Fibroblast of skin of right biceps (primary cell): ENCODE data around the gene HINFP.

Source experiments
- DNase-seq: peaks from one replicate; pipeline ENCODE4 v3.0.0-alpha.2; 2013

The HINFP gene, protein sequence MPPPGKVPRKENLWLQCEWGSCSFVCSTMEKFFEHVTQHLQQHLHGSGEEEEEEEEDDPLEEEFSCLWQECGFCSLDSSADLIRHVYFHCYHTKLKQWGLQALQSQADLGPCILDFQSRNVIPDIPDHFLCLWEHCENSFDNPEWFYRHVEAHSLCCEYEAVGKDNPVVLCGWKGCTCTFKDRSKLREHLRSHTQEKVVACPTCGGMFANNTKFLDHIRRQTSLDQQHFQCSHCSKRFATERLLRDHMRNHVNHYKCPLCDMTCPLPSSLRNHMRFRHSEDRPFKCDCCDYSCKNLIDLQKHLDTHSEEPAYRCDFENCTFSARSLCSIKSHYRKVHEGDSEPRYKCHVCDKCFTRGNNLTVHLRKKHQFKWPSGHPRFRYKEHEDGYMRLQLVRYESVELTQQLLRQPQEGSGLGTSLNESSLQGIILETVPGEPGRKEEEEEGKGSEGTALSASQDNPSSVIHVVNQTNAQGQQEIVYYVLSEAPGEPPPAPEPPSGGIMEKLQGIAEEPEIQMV

DNA sequence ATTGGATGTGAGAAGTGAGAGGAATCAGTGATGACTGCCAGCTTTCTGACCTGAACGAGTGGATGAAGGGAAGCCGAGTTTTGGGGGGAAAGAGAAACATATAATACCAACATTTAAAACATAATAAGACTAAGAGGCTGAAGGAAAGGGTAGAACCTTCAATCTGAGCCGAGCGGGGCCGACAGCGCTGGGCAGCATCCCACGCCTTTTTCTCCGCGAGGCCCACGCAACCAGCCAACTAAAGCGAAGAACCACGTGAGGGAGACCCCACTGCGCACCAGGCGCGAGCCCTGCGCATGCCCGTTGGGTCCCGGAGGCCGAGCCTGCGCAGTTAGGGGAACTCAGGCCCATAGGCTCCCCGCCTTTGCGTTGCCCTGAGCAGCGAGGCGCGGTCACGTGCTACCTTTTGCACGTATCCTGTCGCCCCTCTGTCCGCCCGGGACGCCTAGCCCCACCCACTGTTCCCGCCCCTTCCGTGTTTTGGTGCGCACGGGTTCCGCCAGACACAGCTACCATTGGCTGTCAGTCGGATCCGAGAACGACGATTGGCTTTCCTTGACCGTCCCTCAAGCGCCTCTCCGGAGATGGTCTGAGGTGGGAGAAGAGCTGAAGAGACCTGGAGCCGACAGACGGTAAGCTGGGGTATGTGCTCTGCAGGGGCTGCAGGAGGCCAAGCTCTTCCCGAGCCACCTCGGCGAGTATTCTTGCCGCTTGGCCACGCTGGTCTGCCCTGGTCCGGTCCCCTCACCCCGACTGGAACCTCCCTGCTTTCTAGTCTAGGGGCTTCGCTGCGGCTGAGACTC, at the start of gene HINFP:
Gene HINFP, plus strand, starts transcription at position 573 of the 803 bp plus-strand sequence. CDS start 5,365 bp downstream, outside the sequence.
- peak; percentile 99 for DNase-seq

DNA sequence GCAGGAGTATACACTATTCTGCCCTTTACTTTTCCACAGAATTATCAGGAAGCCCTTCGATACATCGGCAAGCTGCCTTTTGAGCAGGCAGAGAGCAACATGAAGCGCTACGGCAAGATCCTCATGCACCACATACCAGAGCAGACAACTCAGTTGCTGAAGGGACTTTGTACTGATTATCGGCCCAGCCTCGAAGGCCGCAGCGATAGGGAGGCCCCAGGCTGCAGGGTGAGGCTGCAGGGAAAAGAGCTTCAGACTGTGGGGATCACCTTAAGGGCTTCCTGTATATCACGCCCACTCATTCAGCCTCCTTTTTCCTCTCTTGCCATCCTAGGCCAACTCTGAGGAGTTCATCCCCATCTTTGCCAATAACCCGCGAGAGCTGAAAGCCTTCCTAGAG, 43.5 kb upstream of the HINFP start:
- no peak for DNase-seq

DNA sequence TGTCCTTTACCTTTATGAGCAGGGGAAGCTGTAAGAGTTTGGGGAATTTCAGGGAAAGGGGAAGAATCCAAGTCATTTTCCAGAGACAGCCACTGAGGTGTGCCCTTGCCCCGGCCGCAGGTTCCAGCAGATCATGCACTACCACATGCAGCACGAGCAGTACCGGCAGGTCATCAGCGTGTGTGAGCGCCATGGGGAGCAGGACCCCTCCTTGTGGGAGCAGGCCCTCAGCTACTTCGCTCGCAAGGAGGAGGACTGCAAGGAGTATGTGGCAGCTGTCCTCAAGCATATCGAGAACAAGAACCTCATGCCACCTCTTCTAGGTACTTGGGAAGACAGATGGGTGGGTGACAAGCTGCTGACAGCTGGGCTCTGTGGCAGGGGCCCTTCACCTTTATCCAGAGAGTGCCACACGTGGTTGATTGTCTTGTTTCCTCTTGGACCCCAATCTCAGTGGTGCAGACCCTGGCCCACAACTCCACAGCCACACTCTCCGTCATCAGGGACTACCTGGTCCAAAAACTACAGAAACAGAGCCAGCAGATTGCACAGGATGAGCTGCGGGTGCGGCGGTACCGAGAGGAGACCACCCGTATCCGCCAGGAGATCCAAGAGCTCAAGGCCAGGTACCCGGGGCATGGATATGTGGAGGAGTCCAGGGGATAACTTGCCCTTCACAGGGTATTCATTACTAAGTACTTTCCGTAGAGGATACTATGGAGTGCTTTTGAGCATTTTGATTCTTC, 42.5 kb upstream of the HINFP start:
- no peak for DNase-seq

DNA sequence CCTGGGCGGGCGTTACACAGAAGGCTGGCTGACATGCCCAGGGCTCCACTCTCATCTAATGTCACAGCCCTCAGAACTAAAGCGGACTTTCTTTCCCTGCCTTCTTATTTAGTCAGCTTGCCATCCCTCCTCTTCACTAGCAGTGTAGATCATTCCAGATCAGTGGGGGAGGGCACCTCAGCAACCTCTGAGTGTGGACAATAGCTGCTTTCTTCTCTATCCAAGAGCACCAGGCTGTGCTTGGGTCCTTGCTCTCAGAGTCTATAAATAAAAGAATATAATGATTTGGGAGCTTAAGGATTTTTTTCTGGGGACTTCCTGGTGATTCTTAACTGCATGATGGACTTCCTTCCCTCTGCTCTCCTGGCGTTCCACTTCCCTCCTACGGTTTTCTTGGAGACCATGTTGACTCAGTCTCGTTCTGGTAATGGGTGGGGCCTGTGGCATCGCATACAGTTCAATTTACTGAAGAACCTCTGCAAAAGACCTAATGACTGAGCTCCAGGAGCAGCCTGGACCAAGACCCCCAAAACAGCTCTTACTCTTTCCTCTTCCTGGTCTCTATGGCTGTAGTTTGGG, 39.6 kb upstream of the HINFP start:
- DNase-seq: no peak

DNA sequence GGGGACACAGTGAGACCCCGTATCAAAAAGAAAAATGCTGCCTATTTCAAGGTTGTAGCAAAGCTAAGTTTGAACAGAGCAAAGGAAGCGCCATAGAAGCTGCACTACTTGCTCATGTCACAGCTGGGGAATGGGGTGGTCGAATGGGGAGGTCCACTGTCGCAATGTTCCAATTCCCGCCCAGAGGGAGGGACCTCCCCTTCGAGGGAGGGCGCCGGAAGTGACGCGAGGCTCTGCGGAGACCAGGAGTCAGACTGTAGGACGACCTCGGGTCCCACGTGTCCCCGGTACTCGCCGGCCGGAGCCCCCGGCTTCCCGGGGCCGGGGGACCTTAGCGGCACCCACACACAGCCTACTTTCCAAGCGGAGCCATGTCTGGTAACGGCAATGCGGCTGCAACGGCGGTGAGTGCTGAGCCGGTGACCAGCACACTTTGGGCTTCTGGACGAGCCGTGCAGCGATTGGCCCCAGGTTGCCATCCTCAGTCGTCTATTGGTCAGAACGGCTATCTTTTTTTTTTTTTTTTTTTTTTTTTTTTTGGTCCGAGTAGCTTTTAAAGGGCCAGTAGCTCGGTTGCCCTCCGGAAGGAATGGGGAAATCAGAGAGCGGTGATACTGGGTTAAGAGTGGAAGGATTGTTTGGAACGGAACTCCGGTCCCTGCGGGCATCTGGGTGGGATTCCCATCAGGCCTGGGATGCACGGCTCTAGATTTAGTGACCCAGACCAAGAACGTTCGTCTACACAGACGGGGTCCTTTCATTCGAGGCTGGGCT, 36.5 kb upstream of the HINFP start, which contains the start of gene HMBS:
Gene HMBS, plus strand, starts transcription at position 219 of the 774 bp plus-strand sequence. Its CDS starts 153 bp downstream, at position 372.
- DNase-seq: peak; percentile 95

DNA sequence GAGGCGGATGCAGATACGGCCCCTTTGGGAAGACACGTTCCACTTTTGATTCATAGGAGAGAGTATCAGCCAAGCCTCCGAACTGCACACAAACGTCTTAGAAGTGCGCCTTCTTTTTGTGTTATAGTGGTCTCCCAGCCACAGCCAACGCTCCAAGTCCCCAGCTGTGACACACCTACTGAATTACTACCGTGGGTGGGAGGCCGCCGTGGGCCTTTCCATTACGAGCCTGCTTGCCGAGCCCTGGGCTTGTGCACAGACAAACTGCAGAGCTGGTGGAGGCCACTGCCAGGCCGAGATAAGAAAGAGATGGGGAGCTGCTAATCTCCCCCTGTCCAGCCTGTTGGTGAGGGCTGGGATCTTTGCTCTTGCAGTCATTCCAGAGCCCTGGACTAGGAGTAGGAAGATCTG, 35.9 kb upstream of the HINFP start:
- DNase-seq: peak; percentile 27

DNA sequence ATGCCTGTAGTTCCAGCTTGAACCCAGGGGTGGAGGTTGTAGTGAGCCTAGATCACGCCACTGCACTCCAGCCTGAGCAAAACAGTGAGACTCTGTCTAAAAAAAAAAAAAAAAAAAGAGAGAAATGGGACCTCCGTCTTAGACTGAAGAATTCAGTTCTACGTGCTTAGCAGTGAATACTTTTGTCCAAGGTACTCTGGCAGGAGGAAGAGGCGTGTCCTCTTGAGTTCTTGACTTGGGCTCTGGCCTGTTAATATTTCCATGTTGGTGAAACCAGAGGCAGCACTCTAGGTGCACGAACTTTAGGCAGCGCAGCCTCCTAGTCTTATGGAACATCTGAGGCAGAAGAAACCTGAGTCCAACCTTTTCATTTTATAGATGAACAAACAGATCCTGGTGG, 34.3 kb upstream of the HINFP start:
- DNase-seq: no peak

DNA sequence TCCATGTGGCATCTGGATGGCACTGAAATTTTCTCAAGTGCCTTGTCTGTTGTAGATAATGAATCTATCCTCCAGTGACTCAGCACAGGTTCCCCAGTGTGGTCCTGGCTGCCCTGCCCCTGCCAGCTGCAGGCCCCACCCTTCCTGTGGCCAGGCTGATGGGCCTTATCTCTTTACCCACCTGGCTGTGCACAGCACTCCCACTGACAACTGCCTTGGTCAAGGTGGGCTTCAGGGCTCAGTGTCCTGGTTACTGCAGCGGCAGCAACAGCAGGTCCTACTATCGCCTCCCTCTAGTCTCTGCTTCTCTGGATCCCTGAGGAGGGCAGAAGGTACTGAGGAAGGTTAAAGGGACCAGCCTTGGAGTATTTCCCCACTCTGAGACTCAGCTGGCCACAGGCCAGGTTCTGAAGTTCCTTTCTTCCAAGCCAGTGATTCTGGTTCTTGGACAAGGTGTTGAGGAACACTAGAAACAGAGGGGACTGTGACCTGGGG, 33.6 kb upstream of the HINFP start:
- no peak for DNase-seq

DNA sequence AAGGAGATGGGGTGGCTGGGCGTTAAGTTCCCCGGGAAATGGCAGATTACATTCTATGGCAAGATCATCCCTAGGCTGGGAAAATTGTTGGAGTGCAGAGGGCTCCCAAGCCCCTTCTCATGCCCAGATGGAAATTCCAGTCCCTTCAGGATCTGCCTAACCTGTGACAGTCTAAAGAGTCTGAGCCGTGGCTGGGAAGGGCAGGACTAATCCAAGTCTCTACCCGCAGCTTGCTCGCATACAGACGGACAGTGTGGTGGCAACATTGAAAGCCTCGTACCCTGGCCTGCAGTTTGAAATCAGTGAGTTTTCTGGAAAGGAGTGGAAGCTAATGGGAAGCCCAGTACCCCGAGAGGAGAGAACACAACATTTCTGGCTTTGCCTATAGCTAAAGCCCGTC, 33.0 kb upstream of the HINFP start:
- DNase-seq: no peak

DNA sequence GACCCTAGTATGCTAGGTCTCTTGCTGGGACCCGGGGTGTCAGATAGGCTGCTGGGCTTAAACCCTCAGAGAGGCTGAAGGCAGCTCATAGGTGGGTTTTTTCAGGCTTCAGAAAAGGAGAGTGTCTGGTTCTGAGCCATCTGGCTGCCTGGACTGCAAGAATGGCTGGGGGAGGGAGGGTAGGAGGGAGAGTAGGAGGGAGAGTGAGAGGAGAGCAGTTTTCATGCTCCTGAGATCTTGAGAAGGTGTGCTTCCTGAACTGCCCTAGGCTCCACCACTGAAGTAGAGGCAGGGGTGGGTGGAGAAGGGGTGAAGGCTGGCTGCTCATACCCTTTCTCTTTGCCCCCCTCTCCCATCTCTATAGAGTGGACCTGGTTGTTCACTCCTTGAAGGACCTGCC, 32.1 kb upstream of the HINFP start:
- no peak for DNase-seq

DNA sequence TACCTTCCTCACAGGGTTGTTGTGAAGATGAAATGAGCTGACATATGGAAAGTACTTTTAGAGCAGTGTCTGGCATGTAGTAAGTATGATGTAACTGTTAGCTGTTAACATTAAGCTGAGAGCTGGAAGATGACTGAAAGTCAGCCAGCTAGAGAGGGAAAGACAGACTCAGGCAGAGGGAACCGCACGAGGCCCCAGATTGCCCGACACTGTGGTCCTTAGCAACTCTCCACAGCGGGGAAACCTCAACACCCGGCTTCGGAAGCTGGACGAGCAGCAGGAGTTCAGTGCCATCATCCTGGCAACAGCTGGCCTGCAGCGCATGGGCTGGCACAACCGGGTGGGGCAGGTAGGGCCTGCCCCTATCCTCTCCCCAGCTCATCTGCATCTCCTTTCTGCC, 30.2 kb upstream of the HINFP start:
- DNase-seq: no peak

DNA sequence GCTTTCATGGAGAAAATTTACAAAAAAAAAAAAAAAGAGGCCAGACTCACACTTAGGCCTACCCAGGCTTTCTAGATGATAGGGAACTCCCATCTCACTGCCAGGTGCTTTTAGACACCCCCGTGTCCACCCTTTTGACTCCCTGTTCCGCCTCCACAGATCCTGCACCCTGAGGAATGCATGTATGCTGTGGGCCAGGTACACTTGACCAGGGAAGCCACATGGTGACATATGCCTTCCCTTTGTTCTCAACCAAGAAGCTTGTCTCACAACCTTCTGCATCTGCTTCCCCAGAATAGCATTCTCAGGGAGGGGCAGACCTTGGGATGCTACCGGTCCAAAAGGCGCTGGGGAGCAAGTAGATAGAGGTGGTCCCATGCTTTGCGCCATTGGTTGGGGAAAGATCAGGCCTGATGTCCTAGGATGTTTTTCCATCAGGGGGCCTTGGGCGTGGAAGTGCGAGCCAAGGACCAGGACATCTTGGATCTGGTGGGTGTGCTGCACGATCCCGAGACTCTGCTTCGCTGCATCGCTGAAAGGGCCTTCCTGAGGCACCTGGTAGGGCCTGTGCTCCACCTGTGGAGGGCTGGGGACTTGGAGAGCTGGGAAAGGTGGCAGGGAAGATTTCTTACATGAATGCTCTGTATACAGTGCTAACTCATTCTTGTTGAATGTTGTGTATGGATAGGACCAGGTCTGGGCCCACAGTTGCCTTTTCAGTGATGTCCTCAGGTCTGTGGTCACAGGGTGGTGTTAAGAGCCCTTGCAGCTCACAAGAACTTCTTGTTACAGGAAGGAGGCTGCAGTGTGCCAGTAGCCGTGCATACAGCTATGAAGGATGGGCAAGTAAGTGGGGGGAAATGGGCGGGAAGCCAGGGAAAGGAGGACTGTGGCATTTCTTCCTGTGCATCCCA, 29.2 kb upstream of the HINFP start:
- DNase-seq: no peak

DNA sequence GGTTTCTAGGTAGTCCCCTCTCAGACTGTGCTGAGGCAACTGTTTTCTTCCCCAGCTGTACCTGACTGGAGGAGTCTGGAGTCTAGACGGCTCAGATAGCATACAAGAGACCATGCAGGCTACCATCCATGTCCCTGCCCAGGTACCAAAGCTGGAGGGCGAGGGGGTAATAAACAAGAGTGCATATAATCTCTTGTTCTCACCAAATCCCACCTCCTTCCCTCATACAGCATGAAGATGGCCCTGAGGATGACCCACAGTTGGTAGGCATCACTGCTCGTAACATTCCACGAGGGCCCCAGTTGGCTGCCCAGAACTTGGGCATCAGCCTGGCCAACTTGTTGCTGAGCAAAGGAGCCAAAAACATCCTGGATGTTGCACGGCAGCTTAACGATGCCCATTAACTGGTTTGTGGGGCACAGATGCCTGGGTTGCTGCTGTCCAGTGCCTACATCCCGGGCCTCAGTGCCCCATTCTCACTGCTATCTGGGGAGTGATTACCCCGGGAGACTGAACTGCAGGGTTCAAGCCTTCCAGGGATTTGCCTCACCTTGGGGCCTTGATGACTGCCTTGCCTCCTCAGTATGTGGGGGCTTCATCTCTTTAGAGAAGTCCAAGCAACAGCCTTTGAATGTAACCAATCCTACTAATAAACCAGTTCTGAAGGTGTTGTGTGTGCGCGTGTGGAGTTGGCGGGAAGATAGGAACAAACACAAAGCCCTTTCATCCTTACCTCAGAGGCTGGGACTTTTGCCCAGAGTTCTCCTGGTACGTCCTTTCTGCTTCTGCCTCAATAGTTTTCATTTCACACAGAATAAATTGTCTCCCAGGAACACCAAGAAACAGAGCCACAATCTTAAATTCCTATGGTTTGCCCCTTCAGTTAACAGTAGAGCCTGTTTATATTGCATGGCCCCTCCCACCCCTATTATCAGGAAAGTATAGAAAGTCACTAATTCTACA, 28.2 kb upstream of the HINFP start:
- DNase-seq: no peak

DNA sequence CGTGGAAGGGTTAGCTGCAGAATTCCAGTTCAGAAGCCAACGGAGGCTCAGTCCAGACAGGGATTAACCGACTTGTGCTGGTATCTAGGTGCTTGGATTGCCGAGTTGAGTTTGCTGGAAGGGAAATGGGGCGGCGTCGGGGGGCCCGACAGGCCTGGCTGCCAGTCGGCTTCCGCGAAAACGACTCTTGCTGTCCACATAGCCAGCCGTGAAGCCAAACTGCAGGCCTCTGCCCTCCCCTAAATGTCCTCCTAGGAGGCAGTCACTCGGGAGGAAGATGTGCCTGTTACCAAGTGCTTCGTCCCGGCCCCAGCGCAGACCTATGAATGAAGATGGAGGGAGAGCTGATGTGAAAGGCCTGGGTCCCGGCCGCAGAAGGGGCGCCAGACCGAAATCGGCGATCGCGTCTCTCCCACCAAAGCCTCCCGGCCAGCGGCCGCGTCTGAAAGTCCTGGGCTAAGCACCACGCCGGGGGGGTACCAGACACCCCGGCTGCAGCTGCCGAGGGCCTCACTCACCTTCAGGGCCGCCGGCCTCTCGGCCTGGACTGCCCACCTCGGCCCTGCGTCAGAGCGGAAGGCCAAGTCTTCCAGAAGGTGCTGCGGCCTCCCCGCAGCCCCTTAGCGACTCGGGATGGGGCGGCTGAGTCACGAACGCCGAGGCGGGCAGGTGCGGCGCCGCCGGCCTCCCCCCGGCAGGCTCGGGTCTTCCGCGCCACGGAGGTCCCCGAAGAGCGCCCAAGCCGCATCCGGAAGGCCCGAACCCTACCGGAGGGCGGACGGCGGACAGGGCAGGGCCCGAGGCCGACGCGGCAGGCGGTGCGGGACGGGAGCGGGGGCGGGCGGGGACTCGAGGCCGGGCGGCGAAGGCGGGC, 27.2 kb upstream of the HINFP start:
- no peak for DNase-seq

DNA sequence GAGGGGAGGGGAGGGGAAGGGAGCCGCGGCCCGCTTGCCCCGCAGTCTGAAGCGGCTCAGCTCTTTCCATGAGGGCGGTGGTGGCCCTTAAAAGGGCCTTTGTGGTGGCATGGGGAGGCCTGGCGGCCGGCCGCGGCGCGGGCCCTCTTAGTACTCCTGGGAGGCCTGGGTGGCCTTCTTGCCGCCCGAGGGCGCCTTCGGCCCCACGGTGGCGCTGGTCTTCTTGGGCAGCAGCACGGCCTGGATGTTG, 26.6 kb upstream of the HINFP start:
- DNase-seq: peak; percentile 81

DNA sequence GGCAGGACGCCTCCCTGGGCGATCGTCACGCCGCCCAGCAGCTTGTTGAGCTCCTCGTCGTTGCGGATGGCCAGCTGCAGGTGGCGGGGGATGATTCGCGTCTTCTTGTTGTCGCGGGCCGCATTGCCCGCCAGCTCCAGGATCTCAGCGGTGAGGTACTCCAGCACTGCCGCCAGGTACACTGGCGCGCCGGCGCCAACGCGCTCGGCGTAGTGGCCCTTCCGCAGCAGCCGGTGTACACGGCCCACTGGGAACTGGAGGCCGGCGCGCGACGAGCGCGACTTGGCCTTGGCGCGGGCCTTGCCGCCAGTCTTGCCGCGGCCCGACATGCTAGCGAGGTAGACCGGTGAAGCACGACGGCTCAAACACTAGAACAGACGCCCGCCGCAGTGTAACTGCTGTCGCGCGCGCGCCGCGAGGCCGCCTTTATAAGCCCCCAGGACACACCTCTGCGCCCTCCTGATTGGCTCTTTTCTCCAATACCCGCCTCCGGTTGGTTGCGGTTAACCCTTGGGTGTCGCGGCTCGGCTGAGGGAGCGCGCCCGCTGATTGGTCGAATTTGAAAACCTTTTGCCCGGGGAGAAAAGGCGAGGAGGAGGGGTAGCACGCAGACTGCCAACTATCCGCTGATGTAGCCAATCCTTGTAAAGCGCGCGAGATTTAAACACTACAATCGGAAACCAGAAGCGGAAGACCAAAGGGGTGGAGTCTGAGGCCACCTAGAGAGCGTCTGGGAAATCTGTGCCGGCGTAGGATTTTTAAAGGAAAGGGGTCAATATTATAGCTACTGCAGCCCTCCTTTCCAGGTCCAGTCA, 26.1 kb upstream of the HINFP start:
- DNase-seq: peak; percentile 100

DNA sequence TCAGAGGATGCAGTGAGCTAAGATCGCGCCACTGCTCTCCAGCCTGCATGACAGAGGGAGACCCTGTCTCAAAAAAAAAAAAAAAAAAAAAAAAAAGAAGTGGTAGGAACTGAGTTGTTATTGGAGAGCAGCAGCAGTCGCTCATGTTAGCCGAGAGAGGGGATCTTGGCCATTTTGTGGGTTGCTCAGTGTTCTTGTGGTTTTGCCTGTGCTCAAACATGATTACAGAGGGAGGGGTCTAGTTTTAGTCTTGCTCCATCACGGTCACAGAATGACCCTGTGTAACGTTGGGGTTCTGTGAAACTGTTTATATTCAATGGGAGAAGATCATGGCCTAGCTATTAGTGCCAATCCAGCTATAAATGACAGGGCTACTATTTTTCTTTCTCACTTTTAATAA, 21.7 kb upstream of the HINFP start:
- DNase-seq: no peak
